ENCODE measurements around the gene FADS3.

The FADS3 gene

DNA sequence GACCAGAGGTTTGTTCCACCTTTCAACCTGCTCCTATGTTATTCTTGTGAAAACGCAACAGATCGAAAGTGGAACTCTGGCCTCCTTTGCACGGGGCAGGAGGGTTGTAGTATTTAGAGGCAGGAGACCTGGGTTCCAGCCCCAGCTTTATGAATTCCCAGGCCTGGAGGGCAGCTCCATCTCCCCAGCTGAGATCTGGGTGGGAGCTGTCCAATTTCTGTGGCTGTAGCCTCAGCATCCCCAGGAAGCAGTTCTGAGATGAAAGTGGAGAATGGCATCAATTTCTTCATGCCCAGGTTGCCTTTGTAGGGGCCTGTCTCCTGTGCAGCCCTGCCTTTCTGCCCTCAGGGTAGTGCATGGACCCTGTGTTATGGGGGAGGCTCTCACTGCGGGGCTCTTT, 59.1 kb downstream of the FADS3 start:
- DNase-seq: no peak

- DNase-seq: no peak
Measured at GRCh38 chr11:61830237-61831105, 60.9 kb downstream of the FADS3 start.

GRCh38 chr11:61829806-61830205, 61.5 kb downstream of the FADS3 start:
- no peak for DNase-seq

DNA sequence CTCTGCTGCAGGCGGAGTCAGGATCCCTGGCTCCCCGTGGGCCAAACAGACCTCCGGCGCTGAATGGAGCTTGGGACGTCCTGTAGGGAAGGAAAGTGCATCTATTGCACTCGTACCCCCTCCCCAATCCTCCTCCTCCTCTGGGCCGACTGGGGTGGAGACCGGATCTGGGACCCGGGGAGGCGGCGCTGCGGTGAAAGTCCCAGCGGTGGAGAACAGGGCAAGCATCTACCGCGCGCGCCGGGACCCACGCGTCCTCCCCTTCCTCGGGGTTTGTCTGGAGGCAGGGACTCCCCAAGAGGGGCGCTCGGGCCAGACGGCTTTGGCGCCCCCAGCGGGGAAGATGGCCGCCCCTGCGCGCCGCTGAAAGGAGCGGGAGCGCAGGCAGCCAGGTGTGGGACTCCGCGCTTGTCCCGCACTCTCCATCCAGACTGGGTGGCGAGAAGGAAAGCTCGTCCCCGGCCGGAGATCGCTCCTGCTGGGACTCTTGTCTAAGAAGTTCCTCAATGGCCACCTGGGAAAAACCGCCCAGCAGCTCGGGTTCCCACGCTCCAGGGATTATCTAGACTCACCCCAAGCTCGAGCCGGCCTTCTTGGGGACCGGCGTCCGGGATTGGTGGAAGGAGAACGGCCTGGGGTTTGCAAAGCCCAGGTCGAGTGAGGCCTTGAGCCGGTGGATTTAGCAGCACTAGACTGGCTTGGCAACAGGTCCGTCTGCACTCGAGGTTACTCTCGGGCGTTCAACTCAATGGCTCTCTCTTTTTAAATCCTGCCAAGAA, 62.5 kb downstream of the FADS3 start:
- DNase-seq: peak; percentile 26 to 43

DNA sequence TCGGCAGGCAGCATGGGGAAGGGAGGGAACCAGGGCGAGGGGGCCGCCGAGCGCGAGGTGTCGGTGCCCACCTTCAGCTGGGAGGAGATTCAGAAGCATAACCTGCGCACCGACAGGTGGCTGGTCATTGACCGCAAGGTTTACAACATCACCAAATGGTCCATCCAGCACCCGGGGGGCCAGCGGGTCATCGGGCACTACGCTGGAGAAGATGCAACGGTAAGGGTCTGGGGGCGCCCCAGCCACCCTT, 63.0 kb downstream of the FADS3 start:
- DNase-seq: no peak

DNA sequence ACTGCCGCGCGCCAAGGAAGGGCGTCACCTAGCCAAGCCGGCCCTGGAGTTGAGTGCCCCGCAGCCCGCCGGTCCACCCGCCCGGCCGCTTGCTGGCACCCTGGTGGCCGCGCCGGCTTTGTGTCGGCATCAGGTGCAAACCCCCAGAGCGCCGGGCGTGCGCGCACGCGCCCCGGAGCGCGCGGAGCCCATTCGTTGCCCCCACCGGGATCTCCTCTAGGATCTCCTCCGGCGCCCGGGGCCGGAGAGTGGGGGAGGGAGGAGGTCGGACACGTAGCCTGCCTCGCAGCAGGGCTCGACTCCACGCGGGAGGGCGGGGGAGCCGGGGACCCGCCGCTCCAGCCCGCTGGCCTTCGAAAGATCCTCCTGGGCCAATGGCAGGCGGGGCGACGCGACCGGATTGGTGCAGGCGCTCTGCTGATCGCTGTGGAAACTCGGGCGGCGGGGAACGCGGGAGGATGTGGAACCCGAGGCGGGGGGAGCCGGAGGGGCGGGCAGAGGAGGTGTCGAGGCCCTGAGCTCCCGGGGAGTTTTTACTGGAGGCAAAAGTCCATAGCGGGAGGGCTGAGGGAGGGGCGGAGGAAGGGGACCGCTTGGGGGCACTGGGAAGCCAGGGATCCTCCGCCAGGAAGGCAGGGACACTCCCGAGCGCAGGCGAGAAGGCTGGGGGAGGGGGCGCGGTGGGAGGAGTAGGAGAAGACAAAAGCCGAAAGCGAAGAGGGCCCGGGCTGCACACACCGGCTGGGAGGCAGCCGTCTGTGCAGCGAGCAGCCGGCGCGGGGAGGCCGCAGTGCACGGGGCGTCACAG, 63.6 kb downstream of the FADS3 start, which contains the start of gene FADS2:
TSS of gene FADS2 (plus strand) at position 730 of the 808 bp plus-strand sequence. CDS start 91 bp downstream, outside the sequence.
- DNase-seq: peak; percentile 48 to 80

DNA sequence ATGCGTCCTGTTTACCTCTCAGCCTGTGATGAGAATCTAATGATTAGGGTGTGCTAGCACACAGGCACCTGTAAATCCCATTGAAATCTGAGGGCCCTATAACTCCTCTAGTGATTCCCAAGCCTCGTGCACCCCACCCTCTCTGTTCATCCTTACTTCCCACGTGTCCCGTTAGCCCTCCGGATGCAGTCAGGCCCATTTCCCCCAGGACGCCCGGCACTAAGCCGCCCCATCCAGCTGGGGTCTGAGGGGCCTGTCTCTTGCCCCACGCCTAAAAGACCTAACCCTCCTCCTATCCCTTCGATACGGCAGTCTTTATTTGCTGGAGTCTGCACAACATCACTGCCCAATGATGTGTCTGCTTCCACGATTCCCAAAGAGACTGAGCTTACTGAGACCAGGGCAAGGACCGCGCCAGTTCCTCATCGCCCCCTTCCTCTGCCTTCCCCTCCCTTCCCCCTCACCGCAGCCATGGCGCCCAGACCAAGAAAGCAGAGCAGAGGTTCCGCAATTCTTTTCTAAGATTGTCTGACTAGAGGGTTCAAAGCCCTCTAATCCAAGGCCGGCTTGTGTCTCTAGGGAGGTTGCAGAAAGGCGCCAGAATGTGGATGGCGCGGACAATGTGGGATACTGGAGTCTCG, 64.3 kb downstream of the FADS3 start:
- no peak for DNase-seq

Measured in stimulated activated CD4-positive, alpha-beta T cell treated with anti-CD3 and anti-CD28 coated beads, Interleukin-2, amount 100 ng/mL, for 24 hours (primary cell).